Gastroesophageal sphincter (tissue), 4 donors: ENCODE measurements around the gene CCDC81. TPM values are rescaled to one million over a fixed set of nuclear protein-coding genes. Genes with fewer than 3 reads are reported as not detected.
"Not testable (repeated sequence)": the region's sequence is repeated elsewhere in the genome, so short reads cannot be mapped to it uniquely, and the experiment has no call there.

Experiments used
- ATAC-seq: fragments of 150-250 bp; one replicate; pipeline ENCODE4 v1.9.1; 2016; ENCODE audit warnings: mild to moderate bottlenecking, moderate library complexity
- H3K27ac ChIP-seq, 4 donors: fragments of 200-600 bp; sonication (generic) in 3 of 4; 1 replicate in 3 of 4; 2 replicates in 1 of 4; pipeline ENCODE4 v1.5.1; 2016 to 2019
- H3K27me3 ChIP-seq: fragments of 200-600 bp; sonication (generic); one replicate; pipeline ENCODE4 v1.5.1; 2019
- H3K36me3 ChIP-seq, 2 donors: fragments of 200-600 bp; sonication (generic); one replicate each; pipeline ENCODE4 v1.5.1; 2019; ENCODE audit warnings: control low read depth in 1 of 2
- H3K4me1 ChIP-seq, 3 donors: fragments of 200-600 bp; sonication (generic); 1 replicate in 2 of 3; 2 replicates in 1 of 3; pipeline ENCODE4 v1.5.1; 2016 to 2019; ENCODE audit warnings: control low read depth in 2 of 3
- H3K4me3 ChIP-seq, 2 donors: fragments of 200-600 bp; sonication (generic); one replicate each; pipeline ENCODE4 v1.5.1; 2019; ENCODE audit warnings: mild to moderate bottlenecking in 1 of 2, moderate library complexity in 1 of 2
- H3K9me3 ChIP-seq, 3 donors: fragments of 200-600 bp; sonication (generic); one replicate each; pipeline ENCODE4 v1.5.1; 2017 to 2019; ENCODE audit warnings: control low read depth in 2 of 3
- EP300 ChIP-seq: sonication (generic); formaldehyde crosslinking; IDR thresholded peaks from one replicate; pipeline ENCODE4 v1.6.1; 2017; ENCODE audit warnings: antibody characterized with exemption, mild to moderate bottlenecking
- POLR2A ChIP-seq, 2 donors: fragments of 450-650 bp; IDR thresholded peaks; one replicate each; pipeline ENCODE4 v1.6.1; 2017; ENCODE audit warnings: antibody characterized with exemption in 2 of 2, mild to moderate bottlenecking in 2 of 2, moderate library complexity in 1 of 2
- POLR2AphosphoS5 ChIP-seq: sonication (generic); formaldehyde crosslinking; IDR thresholded peaks from one replicate; pipeline ENCODE4 v1.6.1; 2017; ENCODE audit warnings: antibody characterized with exemption
- WGBS, 2 donors: methylation state at CpG; one replicate each; pipeline ENCODE4 v1.1.5; 2018; ENCODE audit warnings: low coverage in 1 of 2; 5-methylcytosine and 5-hydroxymethylcytosine counted together
- total RNA-seq, 4 donors: library from RNA; depleted of rRNA; stranded (reverse); fragments of >200 nt; gene quantifications; one replicate each; pipeline ENCODE4 v1.1.0, GENCODE V29; 2016
- TF ChIP-seq, protein P1 (sequence below), 4 experiments: fragments of 200-600 bp in 2 of 4; fragments of 450-650 bp in 2 of 4; sonication (generic) in 1 of 4; IDR thresholded peaks; one replicate each; pipeline ENCODE4 v1.5.1; 2017 to 2019; ENCODE audit warnings: antibody characterized with exemption in 4 of 4, mild to moderate bottlenecking in 2 of 4, moderate library complexity in 2 of 4

Gene CCDC81
- total RNA-seq, 4 donors from 2014 or later, result 0.23 to 3.7 (median 0.40) TPM; not detected in 1

DNA sequence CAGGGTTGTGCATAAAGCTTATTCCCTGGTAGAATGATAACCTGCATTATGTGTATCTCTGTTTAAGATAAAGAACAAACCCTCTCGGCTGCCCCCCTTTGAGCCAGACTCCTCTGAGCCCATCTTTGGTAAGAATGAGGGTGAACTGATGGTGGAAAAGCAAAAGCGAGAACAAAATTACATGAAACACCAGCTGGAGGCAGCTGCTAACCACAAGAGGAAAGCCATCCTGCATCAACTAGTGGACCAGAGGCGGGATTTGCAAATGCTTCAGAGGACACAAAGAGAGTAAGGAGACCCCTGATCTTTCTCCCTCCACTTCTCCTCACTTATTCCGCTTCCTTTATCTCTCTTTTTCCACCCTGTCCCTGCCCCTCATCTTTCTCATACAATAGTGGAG, 40.3 kb downstream of the CCDC81 start:
- ATAC-seq, result no peak
- Histone ChIP-seq H3K4me3 (no peak overlapping the region), H3K9me3 (no peaks in the 10 kb centered on the region), H3K36me3 (peaks cover 0 to 14% of the 10 kb centered on the region in 2 donors), H3K4me1 (no peaks in the 10 kb centered on the region), H3K27ac (no peak overlapping the region), H3K27me3 (no peaks in the 10 kb centered on the region)
- 75 to 79% methylated on average over 2 to 4 of the region's 4 CpGs for WGBS, 2 donors
- TF ChIP-seq, protein P1, sequence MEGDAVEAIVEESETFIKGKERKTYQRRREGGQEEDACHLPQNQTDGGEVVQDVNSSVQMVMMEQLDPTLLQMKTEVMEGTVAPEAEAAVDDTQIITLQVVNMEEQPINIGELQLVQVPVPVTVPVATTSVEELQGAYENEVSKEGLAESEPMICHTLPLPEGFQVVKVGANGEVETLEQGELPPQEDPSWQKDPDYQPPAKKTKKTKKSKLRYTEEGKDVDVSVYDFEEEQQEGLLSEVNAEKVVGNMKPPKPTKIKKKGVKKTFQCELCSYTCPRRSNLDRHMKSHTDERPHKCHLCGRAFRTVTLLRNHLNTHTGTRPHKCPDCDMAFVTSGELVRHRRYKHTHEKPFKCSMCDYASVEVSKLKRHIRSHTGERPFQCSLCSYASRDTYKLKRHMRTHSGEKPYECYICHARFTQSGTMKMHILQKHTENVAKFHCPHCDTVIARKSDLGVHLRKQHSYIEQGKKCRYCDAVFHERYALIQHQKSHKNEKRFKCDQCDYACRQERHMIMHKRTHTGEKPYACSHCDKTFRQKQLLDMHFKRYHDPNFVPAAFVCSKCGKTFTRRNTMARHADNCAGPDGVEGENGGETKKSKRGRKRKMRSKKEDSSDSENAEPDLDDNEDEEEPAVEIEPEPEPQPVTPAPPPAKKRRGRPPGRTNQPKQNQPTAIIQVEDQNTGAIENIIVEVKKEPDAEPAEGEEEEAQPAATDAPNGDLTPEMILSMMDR (IDR thresholded peaks at IDR 0.05), result no peak
- no peak for TF ChIP-seq EP300
- TF ChIP-seq POLR2AphosphoS5, result no peak
- TF ChIP-seq POLR2A (IDR thresholded peaks at IDR 0.05), result no peak

DNA sequence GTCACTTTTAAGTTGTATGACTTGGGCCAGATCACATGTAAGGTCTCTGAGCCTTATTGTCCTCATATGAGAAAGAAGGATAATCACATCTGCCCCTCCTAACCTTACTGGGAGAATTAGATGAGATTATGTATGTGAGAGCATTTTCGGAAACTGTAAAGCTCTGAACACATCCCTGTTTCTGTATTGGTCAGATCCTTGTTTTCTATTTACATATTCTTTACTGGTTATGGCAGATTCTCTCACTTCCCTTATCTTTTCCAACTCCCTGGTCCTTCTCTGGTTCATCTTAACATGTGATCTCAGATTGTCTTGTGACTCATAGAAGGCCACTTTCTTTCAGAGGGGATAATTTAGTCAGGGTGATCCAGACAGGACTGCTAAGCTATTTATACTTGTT, 41.8 kb downstream of the CCDC81 start:
- H3K4me1 ChIP-seq, result no peaks in the 10 kb centered on the region
- H3K9me3 ChIP-seq, result no peaks in the 10 kb centered on the region
- H3K36me3 ChIP-seq, result peaks cover 0 to 9% of the 10 kb centered on the region in 2 donors
- H3K4me3 ChIP-seq, result no peak overlapping the region
- no peak for ATAC-seq
- TF ChIP-seq, protein P1 (IDR thresholded peaks at IDR 0.05), result no peak
- TF ChIP-seq POLR2A (IDR thresholded peaks at IDR 0.05) (no peak), EP300 (no peak), POLR2AphosphoS5 (no peak)
- no peak overlapping the region for H3K27ac ChIP-seq
- no peaks in the 10 kb centered on the region for H3K27me3 ChIP-seq
- WGBS, 2 donors, result 88 to 100% methylated on average over 1 of the region's 1 CpG

DNA sequence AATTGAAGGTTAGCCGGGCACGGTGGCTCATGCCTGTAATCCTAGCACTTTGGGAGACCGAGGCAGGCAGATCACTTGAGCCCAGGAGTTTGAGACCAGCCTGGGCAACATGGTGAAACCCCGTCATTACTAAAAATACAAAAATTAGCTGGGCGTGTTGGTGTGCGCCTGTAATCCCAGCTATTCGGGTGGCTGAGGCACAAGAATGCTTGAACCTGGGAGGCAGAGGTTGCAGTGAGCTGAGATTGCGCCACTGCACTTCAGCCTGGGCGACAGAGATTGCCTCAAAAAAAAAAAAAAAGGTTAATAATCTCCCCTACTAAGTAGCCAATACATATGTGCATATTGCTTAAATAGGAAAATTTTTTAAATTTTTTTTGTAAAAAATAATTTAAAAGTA, 42.3 kb downstream of the CCDC81 start:
- ATAC-seq, H3K36me3 ChIP-seq, H3K4me3 ChIP-seq, H3K27ac ChIP-seq, H3K4me1 ChIP-seq, H3K27me3 ChIP-seq, H3K9me3 ChIP-seq: not testable (repeated sequence)
- 90 to 94% methylated on average over 2 to 6 of the region's 9 CpGs for WGBS, 2 donors

DNA sequence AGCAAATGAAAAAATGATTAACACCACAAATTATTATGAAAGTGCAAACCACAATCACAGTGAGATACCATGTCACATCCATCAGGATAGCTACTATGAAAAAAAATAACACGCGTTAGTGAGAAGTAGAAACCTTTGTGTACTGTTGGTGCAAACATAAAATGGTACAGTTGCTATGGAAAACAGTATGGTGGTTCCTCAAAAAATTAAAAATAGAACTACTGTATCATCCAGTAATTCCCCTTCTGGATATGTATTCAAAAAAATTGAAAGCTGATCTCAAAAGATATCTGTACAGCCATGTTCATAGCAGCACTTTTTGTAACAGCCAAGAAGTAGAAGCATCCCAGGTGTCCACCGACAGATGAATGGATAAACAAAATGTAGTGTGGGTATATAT, 43.4 kb downstream of the CCDC81 start:
- Histone ChIP-seq H3K36me3 (peaks cover 0 to 1% of the 10 kb centered on the region in 2 donors), H3K9me3 (no peaks in the 10 kb centered on the region), H3K4me3 (no peak overlapping the region), H3K4me1 (no peaks in the 10 kb centered on the region), H3K27ac (no peak overlapping the region), H3K27me3 (no peaks in the 10 kb centered on the region)
- ATAC-seq, result no peak
- WGBS, 2 donors, result 67 to 68% methylated on average over 3 of the region's 3 CpGs
- TF ChIP-seq POLR2AphosphoS5 (no peak), POLR2A (IDR thresholded peaks at IDR 0.05) (no peak), EP300 (no peak)
- TF ChIP-seq, protein P1 (IDR thresholded peaks at IDR 0.05), result no peak

DNA sequence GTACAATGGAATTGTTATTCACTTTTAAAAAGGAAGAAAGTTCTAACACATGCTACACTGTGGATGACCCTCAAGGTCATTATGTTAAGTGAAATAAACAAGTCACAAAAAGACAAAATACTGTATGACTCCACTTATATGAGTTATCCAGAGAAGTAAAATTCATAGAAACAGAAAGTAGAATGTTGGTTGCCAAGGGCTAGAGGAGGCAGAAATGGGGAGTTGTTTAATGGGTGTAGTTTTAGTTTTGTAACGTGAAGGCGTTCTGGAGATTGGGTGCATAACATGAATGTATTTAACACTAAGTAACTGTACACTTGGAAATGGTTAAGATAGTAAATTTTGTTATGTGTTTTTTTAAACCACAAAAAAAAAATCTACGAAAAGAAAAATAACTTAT, 43.8 kb downstream of the CCDC81 start:
- no peaks in the 10 kb centered on the region for H3K4me1 ChIP-seq
- no peaks in the 10 kb centered on the region for H3K27me3 ChIP-seq
- no peak for ATAC-seq
- WGBS, 2 donors, result 92 to 98% methylated on average over 3 of the region's 3 CpGs
- no peak overlapping the region for H3K4me3 ChIP-seq
- no peak overlapping the region for H3K27ac ChIP-seq
- TF ChIP-seq POLR2AphosphoS5 (no peak), EP300 (no peak), POLR2A (IDR thresholded peaks at IDR 0.05) (no peak)
- TF ChIP-seq, protein P1 (IDR thresholded peaks at IDR 0.05), result no peak
- H3K36me3 ChIP-seq, result no peaks in the 10 kb centered on the region
- no peaks in the 10 kb centered on the region for H3K9me3 ChIP-seq

DNA sequence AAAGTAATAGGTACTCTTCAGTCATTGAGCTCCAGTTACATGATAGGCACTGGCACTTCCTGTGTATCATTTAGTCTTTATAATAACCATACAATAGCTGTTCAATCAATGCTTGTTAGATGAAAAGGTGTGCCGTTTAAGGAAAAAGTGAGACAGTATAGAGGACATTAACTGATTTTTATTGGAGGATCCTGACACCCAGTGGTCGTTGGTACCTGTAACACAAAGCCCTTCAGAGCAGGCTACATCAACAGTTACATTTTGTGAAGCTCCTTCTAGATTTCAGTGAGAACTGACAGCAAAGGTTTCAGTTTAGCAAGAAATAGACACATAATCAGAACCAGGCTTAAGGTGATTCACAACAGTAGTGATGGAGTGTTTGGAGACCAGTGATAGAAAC, 44.2 kb downstream of the CCDC81 start:
- H3K4me3 ChIP-seq, result no peak overlapping the region
- no peaks in the 10 kb centered on the region for H3K36me3 ChIP-seq
- no peaks in the 10 kb centered on the region for H3K4me1 ChIP-seq
- H3K27me3 ChIP-seq, result no peaks in the 10 kb centered on the region
- H3K9me3 ChIP-seq, result no peaks in the 10 kb centered on the region
- ATAC-seq, result no peak
- TF ChIP-seq POLR2A (IDR thresholded peaks at IDR 0.05) (no peak), EP300 (no peak)
- TF ChIP-seq, protein P1 (IDR thresholded peaks at IDR 0.05), result no peak
- 17 to 23% methylated on average over 2 of the region's 2 CpGs for WGBS, 2 donors
- no peak overlapping the region for H3K27ac ChIP-seq
